Measurements from ENCODE around the gene TTC39A.
"Not testable (repeated sequence)": the region's sequence is repeated elsewhere in the genome, so short reads cannot be mapped to it uniquely, and the experiment has no call there.

Gene TTC39A

GRCh38 chr1:51263147-51263877, 67.0 kb downstream of the TTC39A start:
- Histone ChIP-seq H3K27me3 (ENCODE audit: control insufficient read depth, insufficient read depth, low read length) (no peaks in the 10 kb centered on the region), H3K4me1 (ENCODE audit: control insufficient read depth, insufficient read depth, low read length) (peaks cover 11% of the 10 kb centered on the region), H3K36me3 (ENCODE audit: control insufficient read depth, insufficient read depth, low read length) (no peaks in the 10 kb centered on the region), H3K4me3 (ENCODE audit: low read depth, low read length) (no peak overlapping the region), H3K9ac (ENCODE audit: low read depth, low read length) (no peak overlapping the region), H3K27ac (ENCODE audit: low read depth, low read length) (no peak overlapping the region), H3K9me3 (ENCODE audit: control insufficient read depth, insufficient read depth, low read length) (no peaks in the 10 kb centered on the region)

- Histone ChIP-seq H3K27me3 (ENCODE audit: control insufficient read depth, insufficient read depth, low read length) (no peaks in the 10 kb centered on the region), H3K4me1 (ENCODE audit: control insufficient read depth, insufficient read depth, low read length) (no peaks in the 10 kb centered on the region), H3K9me3 (ENCODE audit: control insufficient read depth, insufficient read depth, low read length) (no peaks in the 10 kb centered on the region), H3K36me3 (ENCODE audit: control insufficient read depth, insufficient read depth, low read length) (no peaks in the 10 kb centered on the region), H3K9ac (ENCODE audit: low read depth, low read length) (no peak overlapping the region), H3K27ac (ENCODE audit: low read depth, low read length) (no peak overlapping the region), H3K4me3 (ENCODE audit: low read depth, low read length) (no peak overlapping the region)
Observed at GRCh38 chr1:51255331-51255730, 75.0 kb downstream of the TTC39A start.

- H3K36me3 ChIP-seq (ENCODE audit: control insufficient read depth, insufficient read depth, low read length) = no peaks in the 10 kb centered on the region
- no peak overlapping the region for H3K4me3 ChIP-seq (ENCODE audit: low read depth, low read length)
- no peak overlapping the region for H3K27ac ChIP-seq (ENCODE audit: low read depth, low read length)
- H3K9ac ChIP-seq (ENCODE audit: low read depth, low read length) = no peak overlapping the region
- H3K4me1 ChIP-seq (ENCODE audit: control insufficient read depth, insufficient read depth, low read length) = no peaks in the 10 kb centered on the region
- no peaks in the 10 kb centered on the region for H3K9me3 ChIP-seq (ENCODE audit: control insufficient read depth, insufficient read depth, low read length)
- no peaks in the 10 kb centered on the region for H3K27me3 ChIP-seq (ENCODE audit: control insufficient read depth, insufficient read depth, low read length)
Observed at GRCh38 chr1:51253691-51254090, 76.7 kb downstream of the TTC39A start.

GRCh38 chr1:51252366-51252765, 78.0 kb downstream of the TTC39A start:
- H3K27me3 ChIP-seq (ENCODE audit: control insufficient read depth, insufficient read depth, low read length) = no peaks in the 10 kb centered on the region
- H3K4me3 ChIP-seq (ENCODE audit: low read depth, low read length) = no peak overlapping the region
- no peaks in the 10 kb centered on the region for H3K9me3 ChIP-seq (ENCODE audit: control insufficient read depth, insufficient read depth, low read length)
- H3K36me3 ChIP-seq (ENCODE audit: control insufficient read depth, insufficient read depth, low read length) = no peaks in the 10 kb centered on the region
- H3K9ac ChIP-seq (ENCODE audit: low read depth, low read length) = no peak overlapping the region
- no peak overlapping the region for H3K27ac ChIP-seq (ENCODE audit: low read depth, low read length)
- no peaks in the 10 kb centered on the region for H3K4me1 ChIP-seq (ENCODE audit: control insufficient read depth, insufficient read depth, low read length)

- not testable (repeated sequence) for H3K9ac ChIP-seq (ENCODE audit: low read depth, low read length); H3K27me3 ChIP-seq (ENCODE audit: control insufficient read depth, insufficient read depth, low read length); H3K9me3 ChIP-seq (ENCODE audit: control insufficient read depth, insufficient read depth, low read length); H3K36me3 ChIP-seq (ENCODE audit: control insufficient read depth, insufficient read depth, low read length); H3K4me1 ChIP-seq (ENCODE audit: control insufficient read depth, insufficient read depth, low read length); H3K27ac ChIP-seq (ENCODE audit: low read depth, low read length); H3K4me3 ChIP-seq (ENCODE audit: low read depth, low read length)
Observed at GRCh38 chr1:51251165-51251564, 79.2 kb downstream of the TTC39A start.

GRCh38 chr1:51250729-51251128, 79.6 kb downstream of the TTC39A start:
- not testable (repeated sequence) for H3K9me3 ChIP-seq (ENCODE audit: control insufficient read depth, insufficient read depth, low read length); H3K27ac ChIP-seq (ENCODE audit: low read depth, low read length); H3K9ac ChIP-seq (ENCODE audit: low read depth, low read length); H3K36me3 ChIP-seq (ENCODE audit: control insufficient read depth, insufficient read depth, low read length); H3K27me3 ChIP-seq (ENCODE audit: control insufficient read depth, insufficient read depth, low read length); H3K4me1 ChIP-seq (ENCODE audit: control insufficient read depth, insufficient read depth, low read length); H3K4me3 ChIP-seq (ENCODE audit: low read depth, low read length)

- no peaks in the 10 kb centered on the region for H3K27me3 ChIP-seq (ENCODE audit: control insufficient read depth, insufficient read depth, low read length)
- H3K4me3 ChIP-seq (ENCODE audit: low read depth, low read length) = no peak overlapping the region
- no peaks in the 10 kb centered on the region for H3K9me3 ChIP-seq (ENCODE audit: control insufficient read depth, insufficient read depth, low read length)
- H3K36me3 ChIP-seq (ENCODE audit: control insufficient read depth, insufficient read depth, low read length) = no peaks in the 10 kb centered on the region
- H3K9ac ChIP-seq (ENCODE audit: low read depth, low read length) = no peak overlapping the region
- H3K27ac ChIP-seq (ENCODE audit: low read depth, low read length) = no peak overlapping the region
- no peaks in the 10 kb centered on the region for H3K4me1 ChIP-seq (ENCODE audit: control insufficient read depth, insufficient read depth, low read length)
Observed at GRCh38 chr1:51249445-51249844, 80.9 kb downstream of the TTC39A start.

GRCh38 chr1:51247499-51247898, 82.9 kb downstream of the TTC39A start:
- Histone ChIP-seq H3K4me3 (ENCODE audit: low read depth, low read length) (no peak overlapping the region), H3K36me3 (ENCODE audit: control insufficient read depth, insufficient read depth, low read length) (no peaks in the 10 kb centered on the region; the same call in 1 of the 2 replicates), H3K4me1 (ENCODE audit: control insufficient read depth, insufficient read depth, low read length) (0 out of 2 replicates have a peak, but pooled peaks cover under 1% of the 10 kb centered on the region), H3K9me3 (ENCODE audit: control insufficient read depth, insufficient read depth, low read length) (no peaks in the 10 kb centered on the region), H3K27ac (ENCODE audit: low read depth, low read length) (no peak overlapping the region), H3K27me3 (ENCODE audit: control insufficient read depth, insufficient read depth, low read length) (no peaks in the 10 kb centered on the region), H3K9ac (ENCODE audit: low read depth, low read length) (no peak overlapping the region)

GRCh38 chr1:51247022-51247421, 83.3 kb downstream of the TTC39A start:
- H3K4me1 ChIP-seq (ENCODE audit: control insufficient read depth, insufficient read depth, low read length) = peaks cover 5% of the 10 kb centered on the region; the same call in 1 of the 2 replicates
- H3K27me3 ChIP-seq (ENCODE audit: control insufficient read depth, insufficient read depth, low read length) = no peaks in the 10 kb centered on the region
- no peaks in the 10 kb centered on the region; the same call in 1 of the 2 replicates for H3K36me3 ChIP-seq (ENCODE audit: control insufficient read depth, insufficient read depth, low read length)
- no peak overlapping the region for H3K27ac ChIP-seq (ENCODE audit: low read depth, low read length)
- no peak overlapping the region for H3K4me3 ChIP-seq (ENCODE audit: low read depth, low read length)
- H3K9ac ChIP-seq (ENCODE audit: low read depth, low read length) = no peak overlapping the region
- H3K9me3 ChIP-seq (ENCODE audit: control insufficient read depth, insufficient read depth, low read length) = no peaks in the 10 kb centered on the region

GRCh38 chr1:51242546-51242945, 87.8 kb downstream of the TTC39A start:
- Histone ChIP-seq H3K9ac (ENCODE audit: low read depth, low read length) (no peak overlapping the region), H3K27me3 (ENCODE audit: control insufficient read depth, insufficient read depth, low read length) (no peaks in the 10 kb centered on the region), H3K36me3 (ENCODE audit: control insufficient read depth, insufficient read depth, low read length) (no peaks in the 10 kb centered on the region; the same call in 1 of the 2 replicates), H3K27ac (ENCODE audit: low read depth, low read length) (no peak overlapping the region), H3K4me1 (ENCODE audit: control insufficient read depth, insufficient read depth, low read length) (peaks cover 27% of the 10 kb centered on the region; the same call in 1 of the 2 replicates), H3K9me3 (ENCODE audit: control insufficient read depth, insufficient read depth, low read length) (no peaks in the 10 kb centered on the region), H3K4me3 (ENCODE audit: low read depth, low read length) (no peak overlapping the region)

- Histone ChIP-seq H3K9ac (ENCODE audit: low read depth, low read length) (no peak overlapping the region), H3K27me3 (ENCODE audit: control insufficient read depth, insufficient read depth, low read length) (no peaks in the 10 kb centered on the region), H3K36me3 (ENCODE audit: control insufficient read depth, insufficient read depth, low read length) (no peaks in the 10 kb centered on the region; the same call in 1 of the 2 replicates), H3K27ac (ENCODE audit: low read depth, low read length) (no peak overlapping the region), H3K9me3 (ENCODE audit: control insufficient read depth, insufficient read depth, low read length) (no peaks in the 10 kb centered on the region), H3K4me3 (ENCODE audit: low read depth, low read length) (no peak overlapping the region), H3K4me1 (ENCODE audit: control insufficient read depth, insufficient read depth, low read length) (peaks cover 29% of the 10 kb centered on the region; the same call in 1 of the 2 replicates)
Observed at GRCh38 chr1:51241119-51241518, 89.2 kb downstream of the TTC39A start.

Measured in HUES48 (cell line).